OCI-LY7 (cell line): Measurements from ENCODE around the gene CTNND2.

ENCODE experiments used
- EZH2phosphoT487 ChIP-seq: fragments of 200-600 bp; sonication (generic); IDR thresholded peaks from 2 replicates; pipeline ENCODE4 v1.6.1; 2018; ENCODE audit warnings: low read depth, borderline replicate concordance, mild to moderate bottlenecking, mixed run types, antibody characterized with exemption, low read length, moderate library complexity, mixed read lengths
- TF ChIP-seq, protein P1 (sequence below): fragments of 200-600 bp; sonication (generic); conservative IDR thresholded peaks from 2 replicates; pipeline ENCODE4 v1.5.1; 2014; ENCODE audit warnings: mild to moderate bottlenecking, antibody characterized with exemption, low read length, moderate library complexity, mixed read lengths

DNA sequence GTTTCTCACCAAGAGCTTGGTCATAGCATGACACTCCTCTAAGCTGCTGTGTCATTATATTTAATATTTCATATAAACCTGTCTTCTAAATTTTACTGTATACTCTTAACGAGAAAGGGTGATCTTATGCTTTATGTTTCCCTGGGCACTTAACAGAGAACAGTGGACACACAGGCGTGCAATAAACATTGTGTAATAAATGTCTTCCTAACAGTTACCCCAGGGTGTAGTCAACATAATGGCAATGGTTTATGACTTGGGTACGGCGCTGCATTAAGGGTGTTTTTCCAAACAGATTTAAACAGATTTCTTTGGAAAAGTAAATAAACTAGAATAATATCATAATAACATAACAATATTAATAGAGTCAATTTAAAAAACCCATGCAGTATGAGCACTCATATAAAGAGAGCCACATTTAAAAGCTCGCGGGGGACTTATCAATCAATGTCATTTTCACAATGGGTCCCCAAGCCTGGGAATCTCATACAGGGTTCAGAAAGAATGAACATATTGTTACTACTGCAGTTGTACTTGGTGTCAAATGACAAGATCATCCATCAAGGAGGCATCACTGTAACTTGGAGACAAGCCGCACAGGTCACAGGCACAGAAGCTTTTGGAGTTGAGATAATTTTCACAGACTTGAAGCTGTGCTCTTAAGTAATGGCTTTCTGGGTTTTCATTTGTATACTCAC, 376.4 kb downstream of the CTNND2 start:
- TF ChIP-seq, protein P1, sequence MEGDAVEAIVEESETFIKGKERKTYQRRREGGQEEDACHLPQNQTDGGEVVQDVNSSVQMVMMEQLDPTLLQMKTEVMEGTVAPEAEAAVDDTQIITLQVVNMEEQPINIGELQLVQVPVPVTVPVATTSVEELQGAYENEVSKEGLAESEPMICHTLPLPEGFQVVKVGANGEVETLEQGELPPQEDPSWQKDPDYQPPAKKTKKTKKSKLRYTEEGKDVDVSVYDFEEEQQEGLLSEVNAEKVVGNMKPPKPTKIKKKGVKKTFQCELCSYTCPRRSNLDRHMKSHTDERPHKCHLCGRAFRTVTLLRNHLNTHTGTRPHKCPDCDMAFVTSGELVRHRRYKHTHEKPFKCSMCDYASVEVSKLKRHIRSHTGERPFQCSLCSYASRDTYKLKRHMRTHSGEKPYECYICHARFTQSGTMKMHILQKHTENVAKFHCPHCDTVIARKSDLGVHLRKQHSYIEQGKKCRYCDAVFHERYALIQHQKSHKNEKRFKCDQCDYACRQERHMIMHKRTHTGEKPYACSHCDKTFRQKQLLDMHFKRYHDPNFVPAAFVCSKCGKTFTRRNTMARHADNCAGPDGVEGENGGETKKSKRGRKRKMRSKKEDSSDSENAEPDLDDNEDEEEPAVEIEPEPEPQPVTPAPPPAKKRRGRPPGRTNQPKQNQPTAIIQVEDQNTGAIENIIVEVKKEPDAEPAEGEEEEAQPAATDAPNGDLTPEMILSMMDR = no peak
- TF ChIP-seq EZH2phosphoT487 = no peak
